Measurements from ENCODE around the gene CSTPP1. TPM values are rescaled to one million over a fixed set of nuclear protein-coding genes. Genes with fewer than 3 reads are reported as not detected.

The CSTPP1 gene
- total RNA-seq, 1 experiment from 2014 or later, result 88.3 TPM

DNA sequence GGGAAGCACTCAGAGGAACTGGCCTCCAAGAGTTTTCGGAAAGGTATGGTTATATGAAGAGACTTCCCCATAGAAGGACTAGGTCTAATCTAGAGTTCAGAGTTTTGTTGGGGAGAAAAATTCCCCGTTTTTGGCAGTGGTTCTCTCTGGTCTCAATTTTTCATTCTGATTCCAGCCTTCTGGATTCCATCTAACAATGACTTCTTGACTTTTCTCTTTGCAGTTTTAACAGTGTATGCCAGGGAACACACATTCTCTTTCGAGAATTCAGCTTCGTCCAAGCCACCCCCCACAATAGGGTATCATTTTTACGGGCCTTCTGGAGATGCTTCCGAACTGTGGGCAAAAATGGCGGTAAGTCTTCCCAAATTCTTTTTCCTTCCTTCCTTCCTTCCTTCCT, 115.6 kb downstream of the CSTPP1 start:
- BruUV-seq (replicated peaks), result no TSS peak
- no peaks in the 10 kb centered on the region for H4K20me1 ChIP-seq (ENCODE audit: insufficient read depth)
- TF ChIP-seq EZH2 (IDR thresholded peaks at IDR 0.05; ENCODE audit: low read depth) (no peak), CTCF (conservative IDR thresholded peaks at IDR 0.05) (no peak)
- H3K79me2 ChIP-seq (ENCODE audit: low read depth), result no peaks in the 10 kb centered on the region
- no peaks in the 10 kb centered on the region for H3F3A ChIP-seq (ENCODE audit: insufficient read depth, low read depth)
- ChIA-PET POLR2A (ENCODE audit: unreplicated experiment) (no interaction called here), CTCF (no interaction called here)
- no peaks in the 10 kb centered on the region for H3K4me1 ChIP-seq (replicated peaks; ENCODE audit: insufficient read depth)
- H3K9me3 ChIP-seq (ENCODE audit: insufficient read depth, low read depth), result no peaks in the 10 kb centered on the region
- no peak overlapping the region for H3K4me2 ChIP-seq
- no peak overlapping the region for H3K4me3 ChIP-seq
- H3K9me2 ChIP-seq (ENCODE audit: insufficient read depth), result no peaks in the 10 kb centered on the region
- H3K27me3 ChIP-seq (ENCODE audit: insufficient read depth, low read depth), result no peaks in the 10 kb centered on the region
- H3K36me3 ChIP-seq (ENCODE audit: low read depth), result no peaks in the 10 kb centered on the region
- no peak overlapping the region for H3K27ac ChIP-seq
- DNase-seq, result no peak
- intact Hi-C loops (cut with micrococcal nuclease; ENCODE audit: unreplicated experiment), result no loop called here
- H2AFZ ChIP-seq, result no peak overlapping the region

DNA sequence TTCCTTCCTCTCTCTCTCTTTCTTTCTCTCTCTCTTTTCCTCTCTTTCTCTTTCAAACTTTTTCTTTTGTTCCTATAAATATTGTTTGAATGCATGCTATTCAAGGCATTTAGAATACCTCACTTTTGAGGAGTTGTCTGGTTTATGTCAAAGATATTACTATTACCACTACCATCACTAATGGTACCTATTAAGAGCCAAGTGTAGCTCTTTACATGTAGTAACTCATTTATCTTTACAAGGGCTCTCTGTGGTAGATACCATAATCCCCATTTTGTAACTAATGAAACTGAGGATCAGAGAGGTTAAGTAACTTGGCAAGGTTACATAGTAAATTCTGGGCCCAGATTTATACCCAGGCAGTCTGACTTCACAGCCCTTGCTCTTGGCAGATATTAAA, 116.0 kb downstream of the CSTPP1 start:
- Histone ChIP-seq H2AFZ (no peak overlapping the region), H3K4me2 (no peak overlapping the region), H3K36me3 (ENCODE audit: low read depth) (no peaks in the 10 kb centered on the region), H3K4me1 (replicated peaks; ENCODE audit: insufficient read depth) (no peaks in the 10 kb centered on the region), H3K9me3 (ENCODE audit: insufficient read depth, low read depth) (no peaks in the 10 kb centered on the region), H3K27me3 (ENCODE audit: insufficient read depth, low read depth) (no peaks in the 10 kb centered on the region), H3F3A (ENCODE audit: insufficient read depth, low read depth) (no peaks in the 10 kb centered on the region), H4K20me1 (ENCODE audit: insufficient read depth) (no peaks in the 10 kb centered on the region), H3K27ac (no peak overlapping the region), H3K4me3 (no peak overlapping the region), H3K79me2 (ENCODE audit: low read depth) (no peaks in the 10 kb centered on the region), H3K9me2 (ENCODE audit: insufficient read depth) (no peaks in the 10 kb centered on the region)
- DNase-seq, result no peak
- CTCF ChIA-PET, result no interaction called here
- POLR2A ChIA-PET (ENCODE audit: unreplicated experiment), result no interaction called here
- no peak for TF ChIP-seq CTCF (conservative IDR thresholded peaks at IDR 0.05)
- TF ChIP-seq EZH2 (IDR thresholded peaks at IDR 0.05; ENCODE audit: low read depth), result no peak
- intact Hi-C loops (cut with micrococcal nuclease; ENCODE audit: unreplicated experiment), result no loop called here
- no TSS peak for BruUV-seq (replicated peaks)

DNA sequence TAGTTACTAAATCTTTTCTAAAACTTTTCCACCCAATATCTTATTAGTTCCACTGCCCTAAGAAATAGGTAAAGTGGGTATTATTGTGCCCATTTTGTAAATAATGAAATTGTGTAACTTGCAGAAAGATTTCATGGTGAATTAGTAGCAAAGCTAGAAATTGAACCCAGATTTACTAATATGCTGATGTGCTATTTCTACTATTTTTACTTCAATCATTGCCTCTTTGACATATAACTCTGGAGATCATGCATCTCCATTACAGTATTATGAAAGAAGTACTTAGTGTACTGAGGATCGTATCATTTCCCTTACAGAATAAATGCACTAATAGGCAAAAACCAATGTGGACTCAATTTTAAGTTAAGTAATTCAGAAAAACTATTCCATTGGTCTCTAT, 119.0 kb downstream of the CSTPP1 start:
- H3K9me2 ChIP-seq (ENCODE audit: insufficient read depth), result no peaks in the 10 kb centered on the region
- no peak overlapping the region for H3K27ac ChIP-seq
- no peaks in the 10 kb centered on the region for H3K4me1 ChIP-seq (replicated peaks; ENCODE audit: insufficient read depth)
- DNase-seq, result no peak
- H3K27me3 ChIP-seq (ENCODE audit: insufficient read depth, low read depth), result no peaks in the 10 kb centered on the region
- TF ChIP-seq EZH2 (IDR thresholded peaks at IDR 0.05; ENCODE audit: low read depth) (no peak), CTCF (conservative IDR thresholded peaks at IDR 0.05) (no peak)
- H2AFZ ChIP-seq, result no peak overlapping the region
- H3K79me2 ChIP-seq (ENCODE audit: low read depth), result no peaks in the 10 kb centered on the region
- intact Hi-C loops (cut with micrococcal nuclease; ENCODE audit: unreplicated experiment), result no loop called here
- 0 out of 2 replicates have a peak, but pooled peaks cover 1% of the 10 kb centered on the region for H3F3A ChIP-seq (ENCODE audit: insufficient read depth, low read depth)
- H3K36me3 ChIP-seq (ENCODE audit: low read depth), result 0 out of 2 replicates have a peak, but pooled peaks cover 5% of the 10 kb centered on the region
- ChIA-PET CTCF (interaction anchor here (0.5 kb wide), 2 partner anchors 24 to 111 kb away, joined by 3 to 4 read pairs; no protein-coding TSS in a partner anchor), POLR2A (ENCODE audit: unreplicated experiment) (no interaction called here)
- H4K20me1 ChIP-seq (ENCODE audit: insufficient read depth), result no peaks in the 10 kb centered on the region
- H3K4me3 ChIP-seq, result no peak overlapping the region
- no peak overlapping the region for H3K4me2 ChIP-seq
- BruUV-seq (replicated peaks), result no TSS peak
- H3K9me3 ChIP-seq (ENCODE audit: insufficient read depth, low read depth), result no peaks in the 10 kb centered on the region
